GM12864 (cell line): ENCODE measurements around the gene CPAMD8.

Source experiments
- DNase-seq: peaks from one replicate; pipeline ENCODE4 v3.0.0-alpha.2; 2011; ENCODE audit warnings: low read depth
- H3K4me3 ChIP-seq: 2 replicates; pipeline ENCODE4 v1.5.1; 2011; ENCODE audit warnings: mild to moderate bottlenecking, low read depth, low read length, control low read depth
- CTCF ChIP-seq: IDR thresholded peaks from 2 replicates; pipeline ENCODE4 v1.5.1; 2011; ENCODE audit warnings: low read depth, mild to moderate bottlenecking, moderate library complexity, low read length, control low read depth, inconsistent platforms; ENCODE audit errors: missing control alignments

Gene CPAMD8

GRCh38 chr19:16853066-16853465 lies 173.5 kb downstream of the CPAMD8 start:
- no peak for TF ChIP-seq CTCF
- no peak overlapping the region for H3K4me3 ChIP-seq
- no peak for DNase-seq

GRCh38 chr19:16851031-16851712 lies 175.4 kb downstream of the CPAMD8 start:
- H3K4me3 ChIP-seq: no peak overlapping the region
- no peak for TF ChIP-seq CTCF
- no peak for DNase-seq

- no peak for DNase-seq
- TF ChIP-seq CTCF: no peak
- no peak overlapping the region for H3K4me3 ChIP-seq
Observed at GRCh38 chr19:16850133-16850532, 176.5 kb downstream of the CPAMD8 start.

GRCh38 chr19:16849168-16849567 lies 177.4 kb downstream of the CPAMD8 start:
- no peak for TF ChIP-seq CTCF
- no peak for DNase-seq
- no peak overlapping the region for H3K4me3 ChIP-seq

- no peak overlapping the region for H3K4me3 ChIP-seq
- DNase-seq: no peak
- no peak for TF ChIP-seq CTCF
Observed at GRCh38 chr19:16847430-16847829, 179.2 kb downstream of the CPAMD8 start.

GRCh38 chr19:16846901-16847300 lies 179.7 kb downstream of the CPAMD8 start:
- H3K4me3 ChIP-seq: no peak overlapping the region
- no peak for DNase-seq
- no peak for TF ChIP-seq CTCF
